ENCODE measurements around the gene MOAP1.

DNA sequence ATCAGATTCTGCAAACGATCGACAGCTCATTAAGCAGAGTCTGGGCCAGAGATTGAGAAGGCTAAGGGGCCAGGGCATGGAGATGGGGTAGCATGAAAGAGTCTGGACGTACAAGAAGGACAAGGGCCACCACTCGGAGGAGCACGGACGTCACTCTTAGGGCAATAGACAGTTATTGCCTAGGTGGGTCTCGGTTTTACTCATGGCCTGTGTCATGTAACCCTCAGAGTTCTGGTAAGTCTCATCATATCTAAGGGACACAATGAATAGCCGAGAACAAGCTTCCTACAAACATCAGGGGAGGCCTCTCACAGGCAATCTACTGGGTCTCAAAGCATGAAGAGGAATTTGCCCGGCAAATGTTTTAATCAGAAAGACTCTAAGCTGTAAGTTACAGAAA, 38.6 kb downstream of the MOAP1 start:
- TF ChIP-seq, protein P1, sequence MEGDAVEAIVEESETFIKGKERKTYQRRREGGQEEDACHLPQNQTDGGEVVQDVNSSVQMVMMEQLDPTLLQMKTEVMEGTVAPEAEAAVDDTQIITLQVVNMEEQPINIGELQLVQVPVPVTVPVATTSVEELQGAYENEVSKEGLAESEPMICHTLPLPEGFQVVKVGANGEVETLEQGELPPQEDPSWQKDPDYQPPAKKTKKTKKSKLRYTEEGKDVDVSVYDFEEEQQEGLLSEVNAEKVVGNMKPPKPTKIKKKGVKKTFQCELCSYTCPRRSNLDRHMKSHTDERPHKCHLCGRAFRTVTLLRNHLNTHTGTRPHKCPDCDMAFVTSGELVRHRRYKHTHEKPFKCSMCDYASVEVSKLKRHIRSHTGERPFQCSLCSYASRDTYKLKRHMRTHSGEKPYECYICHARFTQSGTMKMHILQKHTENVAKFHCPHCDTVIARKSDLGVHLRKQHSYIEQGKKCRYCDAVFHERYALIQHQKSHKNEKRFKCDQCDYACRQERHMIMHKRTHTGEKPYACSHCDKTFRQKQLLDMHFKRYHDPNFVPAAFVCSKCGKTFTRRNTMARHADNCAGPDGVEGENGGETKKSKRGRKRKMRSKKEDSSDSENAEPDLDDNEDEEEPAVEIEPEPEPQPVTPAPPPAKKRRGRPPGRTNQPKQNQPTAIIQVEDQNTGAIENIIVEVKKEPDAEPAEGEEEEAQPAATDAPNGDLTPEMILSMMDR (IDR thresholded peaks at IDR 0.05; ENCODE audit: borderline replicate concordance, extremely low read depth, low read length, poor library complexity, severe bottlenecking): no peak
- TF ChIP-seq EZH2 (IDR thresholded peaks at IDR 0.05; ENCODE audit: borderline replicate concordance, low read depth, low read length, severe bottlenecking): no peak

Data from DND-41 (cell line).